ENCODE results near the gene HACE1.
A peak's percentile ranks its signal among the peaks of the same experiment; 100 is the strongest.

HACE1 gene

GRCh38 chr6:104730450-104730849, 129.3 kb downstream of the HACE1 start:
- no peak for DNase-seq (ENCODE audit: low read depth)

- no peak for DNase-seq (ENCODE audit: low read depth)
Measured at GRCh38 chr6:104729433-104729832, 130.3 kb downstream of the HACE1 start.

- DNase-seq (ENCODE audit: low read depth), result peak; percentile 1
Measured at GRCh38 chr6:104728448-104728847, 131.3 kb downstream of the HACE1 start.

GRCh38 chr6:104718672-104719071, 141.0 kb downstream of the HACE1 start:
- no peak for DNase-seq (ENCODE audit: low read depth)

GRCh38 chr6:104716858-104717257, 142.9 kb downstream of the HACE1 start:
- DNase-seq (ENCODE audit: low read depth), result no peak

- DNase-seq (ENCODE audit: low read depth), result no peak
Measured at GRCh38 chr6:104714796-104715195, 144.9 kb downstream of the HACE1 start.

- no peak for DNase-seq (ENCODE audit: low read depth)
Measured at GRCh38 chr6:104713982-104714381, 145.7 kb downstream of the HACE1 start.

- DNase-seq (ENCODE audit: low read depth), result peak; percentile 63
Measured at GRCh38 chr6:104711371-104711770, 148.3 kb downstream of the HACE1 start.

- no peak for DNase-seq (ENCODE audit: low read depth)
Measured at GRCh38 chr6:104710543-104711335, 149.0 kb downstream of the HACE1 start.

GRCh38 chr6:104705916-104706442, 153.7 kb downstream of the HACE1 start:
- DNase-seq (ENCODE audit: low read depth), result no peak

GRCh38 chr6:104705095-104705707, 154.5 kb downstream of the HACE1 start:
- no peak for DNase-seq (ENCODE audit: low read depth)

- no peak for DNase-seq (ENCODE audit: low read depth)
Measured at GRCh38 chr6:104704191-104704590, 155.5 kb downstream of the HACE1 start.

- DNase-seq (ENCODE audit: low read depth), result no peak
Measured at GRCh38 chr6:104702126-104702841, 157.4 kb downstream of the HACE1 start.

- DNase-seq (ENCODE audit: low read depth), result no peak
Measured at GRCh38 chr6:104700371-104701185, 159.1 kb downstream of the HACE1 start.

GRCh38 chr6:104699593-104700329, 160.0 kb downstream of the HACE1 start:
- DNase-seq (ENCODE audit: low read depth), result no peak

GRCh38 chr6:104698979-104699378, 160.7 kb downstream of the HACE1 start:
- DNase-seq (ENCODE audit: low read depth), result no peak

GRCh38 chr6:104692008-104692407, 167.7 kb downstream of the HACE1 start:
- no peak for DNase-seq (ENCODE audit: low read depth)

- DNase-seq (ENCODE audit: low read depth), result no peak
Measured at GRCh38 chr6:104689551-104690205, 170.0 kb downstream of the HACE1 start.

- no peak for DNase-seq (ENCODE audit: low read depth)
Measured at GRCh38 chr6:104688283-104688969, 171.3 kb downstream of the HACE1 start.

GRCh38 chr6:104686550-104687175, 173.1 kb downstream of the HACE1 start:
- DNase-seq (ENCODE audit: low read depth), result no peak
